ENCODE measurements around the gene CISD3. TPM values are rescaled to one million over a fixed set of nuclear protein-coding genes. Genes with fewer than 3 reads are reported as not detected.
"Not testable (repeated sequence)": the region's sequence is repeated elsewhere in the genome, so short reads cannot be mapped to it uniquely, and the experiment has no call there.

CISD3 gene
- polyA plus RNA-seq, 3 donors: 12.1 to 15.9 (median 13.7) TPM

GRCh38 chr17:38720941-38721340, 9.2 kb upstream of the CISD3 start:
- no peak for DNase-seq

- no peak for DNase-seq
These were observed 8.3 kb upstream of the CISD3 start for GRCh38 chr17:38721802-38722201.

DNA sequence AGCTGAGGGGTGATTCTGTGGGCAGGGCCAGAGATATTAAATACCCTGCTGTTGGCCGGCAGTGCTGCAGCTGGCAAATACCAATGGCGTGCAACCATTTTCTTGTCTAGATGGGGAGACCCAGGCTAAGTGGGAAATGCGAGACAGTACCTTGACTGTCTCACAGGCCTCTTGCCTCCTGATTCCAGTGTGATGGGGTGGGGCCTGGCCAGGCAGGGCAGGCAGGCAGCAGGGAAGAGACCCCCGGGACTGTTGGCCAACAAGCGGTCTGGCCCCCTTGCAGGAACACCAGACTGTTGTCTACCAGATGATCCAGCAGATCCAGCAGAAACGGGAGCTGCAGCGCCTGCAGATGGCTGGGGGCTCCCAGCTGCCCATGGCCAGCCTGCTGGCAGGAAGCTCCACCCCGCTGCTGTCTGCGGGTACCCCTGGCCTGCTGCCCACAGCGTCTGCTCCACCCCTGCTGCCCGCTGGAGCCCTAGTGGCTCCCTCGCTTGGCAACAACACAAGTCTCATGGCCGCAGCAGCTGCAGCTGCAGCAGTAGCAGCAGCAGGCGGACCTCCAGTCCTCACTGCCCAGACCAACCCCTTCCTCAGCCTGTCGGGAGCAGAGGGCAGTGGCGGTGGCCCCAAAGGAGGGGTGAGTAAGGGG, 5.7 kb upstream of the CISD3 start:
- no peak for DNase-seq

GRCh38 chr17:38725066-38725465, 5.1 kb upstream of the CISD3 start:
- DNase-seq: no peak

DNA sequence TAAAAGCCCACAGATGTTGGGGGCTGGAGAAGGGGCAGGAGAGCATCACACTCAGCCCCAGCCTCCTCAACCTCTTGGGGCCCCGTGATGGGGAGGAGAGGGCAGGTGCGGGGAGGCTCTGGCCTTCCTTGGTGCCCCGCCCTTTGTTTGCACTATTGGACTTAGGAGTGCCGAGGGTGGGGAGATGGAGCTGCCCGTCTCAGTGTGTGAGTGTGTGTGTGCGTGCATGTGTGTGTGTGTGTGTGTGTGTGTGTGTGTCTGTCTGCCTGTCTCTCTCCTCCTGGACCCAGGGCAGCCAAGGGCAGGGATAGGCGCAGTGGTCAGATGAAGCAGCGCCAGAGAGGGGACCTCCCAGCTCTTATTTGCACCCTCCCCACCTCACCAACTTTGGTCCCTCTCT, 4.0 kb upstream of the CISD3 start:
- DNase-seq: not testable (repeated sequence)

GRCh38 chr17:38727736-38728135, 2.4 kb upstream of the CISD3 start:
- DNase-seq: no peak

DNA sequence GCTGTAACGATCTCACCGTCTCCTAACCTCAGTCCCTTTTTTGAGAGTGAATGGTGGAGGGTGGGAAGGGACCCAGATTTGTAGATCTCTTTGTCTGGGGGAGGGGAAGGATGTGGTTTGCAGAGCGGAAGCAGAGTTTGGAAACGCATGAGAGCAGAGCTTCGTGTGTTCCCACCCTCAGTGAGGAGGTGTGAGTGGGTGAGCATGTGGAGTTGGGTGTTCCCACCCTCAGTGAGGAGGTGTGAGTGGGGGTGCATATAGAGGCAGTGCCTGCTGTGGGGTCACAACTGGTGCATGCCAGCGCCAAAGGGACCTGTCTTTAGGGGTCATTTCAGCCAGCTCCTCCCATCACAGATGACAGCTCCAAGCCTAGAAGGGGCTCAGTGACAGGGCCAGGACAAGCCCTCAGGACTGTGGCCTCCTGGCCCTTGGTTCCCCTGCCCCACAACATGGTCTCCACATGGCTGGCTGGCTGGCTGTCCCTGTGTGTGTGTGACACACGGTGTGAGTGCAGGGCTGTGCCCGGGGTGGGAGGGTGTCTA, 1.8 kb upstream of the CISD3 start:
- DNase-seq: no peak

- no peak for DNase-seq
These were observed 714 bp upstream of the CISD3 start for GRCh38 chr17:38729368-38729885.

DNA sequence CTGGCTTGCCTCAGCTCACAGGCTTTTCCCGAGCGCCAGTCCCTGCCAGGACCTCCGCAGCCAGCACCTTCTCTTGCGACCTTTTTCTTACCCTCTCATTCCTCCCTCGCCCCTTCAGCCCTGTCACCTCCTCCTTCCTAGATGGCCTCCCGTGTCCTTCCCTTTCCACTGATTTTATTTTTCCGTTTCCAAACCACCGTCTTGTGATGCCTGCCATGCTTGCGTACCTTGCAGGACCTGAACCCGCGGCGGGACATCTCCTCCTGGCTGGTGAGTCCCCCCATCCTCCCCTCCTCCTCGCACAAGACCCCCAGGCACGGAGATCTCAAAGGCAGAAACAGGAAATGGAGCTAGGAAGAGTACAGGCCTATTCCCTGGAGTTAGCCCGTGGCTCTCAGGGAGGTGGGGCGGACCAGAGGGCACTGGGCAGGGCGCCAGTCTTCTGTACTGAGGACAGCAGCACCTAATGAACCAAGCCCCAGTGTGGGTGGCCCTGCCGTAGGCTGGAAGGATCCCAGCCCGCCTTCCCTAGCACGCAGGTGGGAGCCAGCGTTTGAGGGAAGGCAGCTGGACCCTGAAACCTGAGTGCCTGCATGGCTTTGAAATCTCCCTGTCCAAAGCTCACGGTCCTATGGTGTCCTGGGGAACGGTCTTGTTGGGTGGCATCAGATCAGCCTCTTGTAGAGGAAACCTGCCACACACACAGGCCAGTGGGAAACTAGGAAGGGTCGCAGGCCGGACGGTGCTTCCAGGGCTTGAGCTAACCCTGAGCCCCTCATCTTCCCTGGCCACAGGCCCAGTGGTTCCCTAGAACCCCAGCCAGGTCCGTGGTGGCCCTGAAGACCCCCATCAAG, 612 bp downstream of the CISD3 start:
- DNase-seq: no peak

DNA sequence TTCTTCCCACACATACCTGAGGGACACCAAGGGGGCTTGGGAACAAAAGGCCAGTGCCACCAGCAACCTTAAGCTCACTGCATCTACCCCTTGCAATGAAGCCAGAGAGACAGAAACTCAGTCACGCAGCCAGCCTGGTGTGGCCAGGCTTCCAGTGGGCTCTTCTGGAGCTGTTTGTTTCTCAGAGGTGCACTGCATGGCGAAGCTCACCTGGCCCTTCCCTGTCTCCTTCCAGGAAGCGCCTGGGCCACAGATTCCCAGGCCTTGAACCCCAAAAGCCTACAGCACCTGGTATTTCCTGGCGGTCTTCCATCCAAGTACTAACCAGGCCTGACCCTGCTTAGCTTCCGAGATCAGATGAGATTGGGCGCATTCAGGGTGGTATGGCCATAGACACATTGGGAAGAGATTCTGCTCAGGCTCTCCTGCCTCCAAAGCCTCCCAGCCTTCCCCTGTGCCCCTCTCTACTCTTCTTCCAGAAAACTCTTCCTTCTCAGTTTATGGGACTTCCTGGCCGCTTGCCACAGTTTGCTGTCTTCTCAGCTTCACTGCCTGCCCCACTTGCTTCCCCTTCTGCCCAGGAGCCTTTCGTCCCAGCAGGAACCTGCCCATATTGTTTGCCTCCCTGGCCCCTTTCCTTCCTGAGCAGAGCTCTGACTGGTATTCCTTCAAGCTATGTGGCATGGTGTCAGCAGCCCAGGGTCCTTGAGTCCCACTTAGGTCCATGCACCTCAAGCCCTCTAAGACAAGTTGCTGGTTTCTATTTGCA, 1.6 kb downstream of the CISD3 start:
- DNase-seq: no peak

DNA sequence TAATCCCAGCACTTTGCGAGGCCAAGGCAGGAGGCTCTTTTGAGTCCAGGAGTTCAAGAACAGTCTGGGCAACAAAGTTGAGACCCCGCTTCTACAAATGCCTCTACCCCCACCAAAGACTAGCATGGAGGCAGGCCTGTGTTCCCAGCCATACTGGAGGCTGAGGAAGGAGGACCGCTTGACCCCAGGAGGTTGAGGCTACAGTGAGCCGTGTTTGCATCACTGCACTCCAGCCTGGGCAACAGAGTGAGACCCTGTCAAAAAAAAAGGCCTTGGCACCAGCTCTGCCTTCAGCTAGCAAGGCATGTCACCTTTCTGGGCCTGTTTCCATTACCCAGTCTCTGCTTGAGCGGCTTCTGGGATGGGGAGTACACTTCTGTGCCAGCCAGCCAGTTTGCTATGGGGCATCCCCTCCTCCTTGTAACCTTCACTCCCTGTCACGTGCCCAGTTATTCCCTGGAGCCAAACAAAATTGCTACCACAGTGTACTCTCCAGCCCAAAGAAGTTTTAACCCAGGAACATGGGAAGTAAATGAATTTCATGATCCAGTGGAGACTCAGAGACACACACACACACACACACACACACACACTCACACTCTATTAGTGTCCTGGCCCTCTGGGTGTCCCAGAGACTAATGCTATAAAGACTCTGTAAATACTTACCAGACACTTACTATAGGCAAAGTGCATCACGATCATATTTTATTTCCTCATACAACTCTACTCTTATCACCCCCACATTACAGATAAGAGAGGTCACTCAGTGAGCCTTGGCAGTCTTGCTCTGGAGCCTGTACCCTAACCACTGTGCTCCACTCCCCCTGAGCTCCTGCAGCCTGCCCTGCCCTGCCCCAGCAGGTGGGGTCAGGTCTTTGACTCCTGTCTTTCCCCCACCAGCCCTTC, 2.5 kb downstream of the CISD3 start:
- no peak for DNase-seq

DNA sequence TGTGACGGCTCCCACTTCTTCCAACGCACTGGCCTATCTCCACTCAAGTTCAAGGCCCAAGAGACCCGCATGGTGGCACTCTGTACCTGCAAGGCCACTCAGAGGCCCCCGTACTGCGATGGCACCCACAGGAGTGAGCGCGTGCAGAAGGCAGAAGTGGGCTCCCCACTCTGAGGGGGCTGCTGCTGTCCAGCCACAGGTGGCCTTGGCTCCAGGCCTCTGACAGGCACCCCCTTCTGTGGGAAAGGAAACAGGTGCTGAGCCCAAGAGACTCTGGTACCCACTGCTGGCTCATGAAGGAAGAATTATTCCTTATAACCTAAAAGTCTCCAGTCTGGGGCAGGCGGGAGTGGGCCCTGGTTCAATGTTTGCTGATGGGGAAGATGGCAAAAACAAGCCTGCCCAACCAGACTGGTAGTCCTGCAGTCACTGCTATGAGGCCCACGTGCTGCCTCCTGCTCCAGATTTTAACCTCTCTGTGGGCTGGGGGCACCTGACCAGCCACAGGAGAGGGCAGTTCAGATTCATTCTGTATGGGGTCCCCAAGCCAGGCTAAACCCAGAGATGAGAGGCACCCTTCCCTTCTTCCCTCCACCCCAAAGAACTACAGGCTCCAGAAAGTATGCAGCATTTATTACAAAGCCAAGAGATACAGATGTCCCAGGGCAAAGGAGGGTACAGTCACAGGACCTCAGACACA, 3.3 kb downstream of the CISD3 start:
- DNase-seq: no peak

GRCh38 chr17:38733982-38734973, 4.1 kb downstream of the CISD3 start:
- no peak for DNase-seq

DNA sequence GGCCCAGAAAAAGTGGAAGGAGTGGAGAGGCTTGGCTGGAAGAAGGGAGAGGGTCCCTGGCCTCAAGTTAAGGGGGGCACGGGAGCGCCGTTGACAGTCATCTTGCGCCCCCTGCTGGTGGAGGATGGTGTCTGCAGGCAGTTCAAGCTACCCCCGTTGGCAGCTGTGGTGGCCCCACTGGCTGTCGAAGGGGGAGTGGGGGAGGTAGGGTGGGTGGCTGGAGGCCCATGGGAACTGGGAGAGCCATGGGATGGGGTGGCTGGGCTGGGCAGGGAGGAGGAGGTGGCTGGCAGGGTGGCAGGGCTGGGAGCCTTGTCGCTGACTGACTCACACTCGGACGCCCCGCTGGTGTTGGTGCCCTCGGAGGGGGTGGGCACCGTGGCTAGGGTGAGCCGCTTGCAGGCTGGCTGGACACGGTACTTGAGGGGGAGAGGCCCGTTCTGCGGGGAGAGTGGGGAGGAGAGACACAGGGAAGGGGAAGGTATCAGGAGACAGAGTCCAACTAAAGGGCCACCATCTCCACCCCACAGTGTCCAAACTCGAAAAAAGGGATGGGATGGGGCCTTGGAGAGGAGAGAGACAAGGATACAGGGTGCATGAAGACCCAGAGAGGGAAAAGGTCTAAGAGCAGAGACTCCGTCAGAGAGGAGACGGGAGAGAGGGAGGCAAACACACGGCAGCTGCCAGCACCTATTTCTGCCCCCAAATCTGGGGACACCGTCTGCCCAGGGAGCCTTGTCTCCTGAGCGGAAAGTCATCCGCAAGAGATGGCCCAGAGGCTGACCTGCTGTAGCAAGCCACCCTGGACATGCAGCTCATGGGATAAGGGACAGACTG, 5.2 kb downstream of the CISD3 start:
- no peak for DNase-seq

DNA sequence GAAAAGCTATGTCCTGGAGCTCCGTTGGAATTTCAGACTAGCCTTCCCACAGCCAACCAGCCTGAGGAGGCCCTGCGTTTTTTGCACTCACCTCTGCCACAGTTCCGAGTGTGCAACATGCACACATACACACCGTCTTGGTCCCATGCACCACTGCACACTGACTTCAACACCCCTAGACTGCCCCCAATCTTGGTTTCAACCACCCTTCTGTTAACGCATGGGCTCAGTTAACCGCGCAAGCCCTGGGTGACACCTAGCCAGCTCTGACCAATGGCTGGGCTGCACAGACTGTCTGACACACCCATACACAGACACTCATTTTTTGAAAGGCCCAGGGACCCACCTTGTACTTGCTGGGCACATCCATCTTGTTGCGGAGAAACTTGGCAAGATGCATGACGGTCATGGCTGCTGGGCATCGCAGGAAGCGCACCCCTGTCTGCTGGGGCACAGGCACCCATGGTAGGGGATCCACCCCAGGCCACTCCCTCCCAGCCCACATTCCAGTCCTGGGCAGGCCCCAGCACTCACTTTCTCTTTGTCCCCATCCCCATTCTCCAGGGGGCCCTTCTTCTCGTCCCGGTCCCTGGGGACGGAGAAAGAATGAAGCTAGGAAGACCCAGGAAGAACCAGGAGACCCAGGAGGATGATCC, 8.0 kb downstream of the CISD3 start:
- DNase-seq: no peak

DNA sequence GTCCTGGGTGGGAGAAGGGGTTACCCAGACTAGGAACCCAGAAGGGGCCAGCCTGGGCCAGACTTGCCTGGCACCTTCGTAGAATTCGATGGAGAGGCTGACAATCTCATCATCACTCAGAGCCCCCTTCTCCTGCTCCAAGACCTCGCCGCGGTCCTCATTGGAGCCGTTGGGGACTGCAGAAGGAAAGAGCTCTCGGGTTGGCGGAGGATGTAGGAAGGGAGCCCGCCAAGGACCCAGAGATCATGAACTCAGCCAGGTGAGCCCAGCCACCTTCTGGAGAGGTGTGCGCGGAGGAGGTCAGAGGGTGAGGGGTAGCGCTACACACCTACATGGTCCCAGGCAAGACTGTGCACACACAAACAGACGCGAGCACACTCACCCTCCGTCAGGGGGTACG, 8.5 kb downstream of the CISD3 start:
- DNase-seq: no peak

- no peak for DNase-seq
These were observed 9.2 kb downstream of the CISD3 start for GRCh38 chr17:38739305-38739704.

DNA sequence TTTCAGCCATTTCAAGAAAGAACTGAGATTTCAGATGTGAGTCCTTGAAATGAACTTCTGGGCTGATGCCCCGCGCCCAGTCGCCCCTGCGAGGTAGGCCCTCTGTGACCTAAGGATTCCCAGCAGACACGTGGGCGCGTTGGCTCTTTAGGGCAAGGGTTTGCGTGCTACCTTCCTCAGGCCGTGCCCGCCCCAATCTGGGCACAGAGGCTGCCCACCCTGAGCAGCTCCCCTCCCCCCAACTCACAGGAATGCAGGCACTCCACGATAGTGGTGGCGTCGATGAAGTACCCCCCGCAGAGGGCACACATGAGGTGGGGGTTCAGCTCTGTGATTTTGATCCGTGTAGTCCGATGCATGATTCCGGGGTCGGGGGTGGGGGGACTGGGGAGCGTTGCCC, 9.9 kb downstream of the CISD3 start:
- no peak for DNase-seq

Measured in renal pelvis (tissue), 4 donors.